AG08395 (cell line): ENCODE results near the gene FHIT.
"Not testable (repeated sequence)": the region's sequence is repeated elsewhere in the genome, so short reads cannot be mapped to it uniquely, and the experiment has no call there.

Experiments used
- DNase-seq: peaks from one replicate; pipeline ENCODE4 v3.0.0; 2012; ENCODE audit warnings: mixed read lengths, low spot score

The FHIT gene

GRCh38 chr3:60703956-60704736 lies 547.1 kb downstream of the FHIT start:
- DNase-seq: peak; percentile 13

DNA sequence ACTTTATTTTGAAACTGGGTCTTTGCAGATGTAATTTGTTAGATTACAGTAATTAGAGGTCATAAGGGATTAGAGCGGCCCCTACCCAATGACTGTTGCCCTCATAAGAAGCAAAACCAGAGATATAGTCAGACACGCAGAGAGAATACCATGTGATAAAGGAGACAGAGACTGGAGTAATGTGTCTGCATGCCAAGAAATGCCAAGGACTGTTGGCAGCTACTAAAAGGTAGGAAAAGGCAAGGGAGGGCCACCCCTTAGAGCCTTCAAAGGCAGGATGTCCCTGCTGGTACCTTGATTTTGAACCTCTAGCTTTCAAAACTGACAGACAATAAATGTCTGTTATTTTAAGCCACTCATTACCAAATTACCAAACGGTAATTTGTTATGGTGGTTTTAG lies 548.2 kb downstream of the FHIT start:
- DNase-seq: no peak

DNA sequence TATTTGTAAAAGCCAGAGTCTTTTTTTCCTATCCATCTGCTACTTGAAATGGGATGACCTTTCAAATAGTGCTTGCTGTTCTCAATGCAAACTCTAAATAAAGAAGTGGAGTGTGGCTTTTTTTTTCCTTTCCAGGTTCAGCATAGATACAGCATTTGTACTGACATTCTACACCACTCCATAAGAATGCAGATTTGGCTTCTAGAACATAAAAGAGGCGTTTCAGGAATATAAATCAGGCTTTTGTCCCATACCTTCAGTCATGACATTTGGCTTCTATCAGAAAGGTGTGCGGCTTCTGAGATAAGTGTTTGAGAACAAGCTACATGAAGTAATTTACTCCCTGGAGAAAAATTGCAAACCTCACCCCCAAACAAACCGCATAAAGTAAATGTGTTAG lies 553.1 kb downstream of the FHIT start:
- DNase-seq: no peak

DNA sequence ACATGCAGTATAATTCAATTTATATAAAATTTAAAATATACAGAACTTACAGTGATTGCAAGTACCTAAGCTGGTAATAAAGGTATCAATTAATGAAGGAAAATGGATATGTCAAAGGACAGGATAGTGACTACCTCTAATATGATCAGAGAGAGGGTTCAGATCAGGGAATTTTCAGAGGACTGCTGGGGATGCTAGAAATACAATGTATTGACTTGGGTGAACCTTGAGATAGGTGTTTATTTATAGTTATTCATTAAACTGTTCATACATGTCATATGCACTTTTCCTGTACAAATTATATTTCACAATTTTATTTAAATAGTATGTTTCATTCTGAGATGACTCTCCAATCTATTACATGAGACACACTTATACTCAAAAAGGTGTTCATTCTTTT lies 554.1 kb downstream of the FHIT start:
- no peak for DNase-seq

DNA sequence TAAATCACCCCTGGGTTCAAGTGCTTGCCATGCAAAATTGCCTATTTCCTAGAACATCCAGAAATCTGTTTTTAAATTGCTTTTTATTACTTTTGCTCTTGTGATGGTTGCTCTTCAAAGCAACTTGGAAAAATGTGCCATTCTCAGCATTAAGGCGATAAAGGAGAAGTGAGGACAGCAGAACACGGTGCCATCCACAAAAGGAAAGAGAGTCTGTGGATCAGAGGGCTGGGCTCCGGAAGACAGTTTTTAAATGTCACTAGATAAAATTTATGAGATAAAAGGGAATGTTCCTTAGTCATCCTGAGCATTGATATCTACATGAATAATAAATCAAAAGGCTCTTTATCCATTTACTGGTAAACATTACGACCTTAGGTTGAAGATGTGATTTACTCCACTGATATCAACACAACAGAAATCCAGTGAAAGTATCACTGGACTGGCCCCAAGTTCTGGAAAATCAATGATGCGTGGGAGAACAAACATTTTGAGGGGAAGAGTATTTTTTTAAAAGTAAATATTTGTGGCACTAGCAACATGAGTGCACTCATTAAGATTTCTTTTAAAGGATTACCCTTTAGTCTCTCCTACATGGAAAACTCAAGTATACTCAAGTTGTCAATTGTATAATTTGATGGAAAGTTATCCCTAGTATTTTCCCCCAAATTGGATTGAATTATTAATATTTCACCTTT lies 554.7 kb downstream of the FHIT start:
- DNase-seq: no peak

DNA sequence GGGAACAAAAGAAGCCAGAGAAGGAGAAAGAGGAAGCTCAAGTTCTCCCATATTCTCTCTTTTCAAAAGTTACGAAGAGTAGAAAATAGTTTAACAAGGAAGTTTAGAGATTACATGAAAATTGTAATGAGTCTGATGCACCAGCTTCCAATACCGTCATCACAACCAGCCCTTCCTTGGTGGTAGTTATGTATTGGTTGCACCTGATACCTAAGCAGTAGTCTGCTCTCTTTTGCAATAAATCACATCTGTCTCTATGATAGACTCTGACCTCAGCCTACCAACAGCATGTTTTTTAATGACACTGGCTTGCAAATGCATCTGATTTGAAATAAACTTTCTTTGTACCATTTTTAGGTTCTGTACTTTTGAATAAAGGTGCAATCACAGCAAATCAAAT lies 575.8 kb downstream of the FHIT start:
- DNase-seq: no peak

- DNase-seq: no peak
These were observed 576.4 kb downstream of the FHIT start for GRCh38 chr3:60674870-60675269.

DNA sequence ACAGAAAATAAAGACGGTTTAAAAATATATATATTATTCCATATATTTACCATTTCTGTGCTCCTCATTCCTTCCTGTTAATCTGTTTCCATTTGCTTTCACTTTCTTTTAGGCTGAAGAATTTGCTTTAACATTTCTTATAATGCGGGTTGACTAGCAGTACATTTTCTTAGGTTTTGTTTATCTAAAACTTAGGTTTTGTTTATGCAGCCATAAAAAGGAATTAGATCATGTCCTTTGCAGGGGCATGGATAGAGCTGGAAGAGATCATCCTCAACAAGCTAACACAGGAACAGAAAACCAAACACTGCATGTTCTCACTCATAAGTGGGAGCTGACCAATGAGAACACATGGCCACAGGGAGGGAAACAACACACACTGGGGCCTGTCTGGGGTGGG lies 578.1 kb downstream of the FHIT start:
- DNase-seq: no peak

DNA sequence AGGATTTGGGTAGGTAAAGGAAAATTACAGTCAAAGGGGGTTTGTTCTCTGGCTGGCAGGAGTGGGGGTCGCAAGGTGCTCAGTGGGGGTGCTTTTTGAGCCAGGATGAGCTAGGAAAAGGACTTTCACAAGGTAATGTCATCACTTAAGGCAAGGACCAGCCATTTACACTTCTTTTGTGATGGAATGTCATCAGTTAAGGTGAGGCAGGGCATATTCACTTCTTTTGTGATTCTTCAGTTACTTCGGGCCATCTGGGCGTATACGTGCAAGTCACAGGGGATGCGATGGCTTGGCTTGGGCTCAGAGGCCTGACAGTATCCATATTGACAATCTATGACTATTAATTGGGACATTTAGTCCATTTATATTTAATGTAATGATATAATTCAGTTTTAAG lies 578.9 kb downstream of the FHIT start:
- DNase-seq: not testable (repeated sequence)

GRCh38 chr3:60669636-60670035 lies 581.6 kb downstream of the FHIT start:
- DNase-seq: no peak

GRCh38 chr3:60660026-60660425 lies 591.2 kb downstream of the FHIT start:
- no peak for DNase-seq

GRCh38 chr3:60659098-60659497 lies 592.2 kb downstream of the FHIT start:
- no peak for DNase-seq

DNA sequence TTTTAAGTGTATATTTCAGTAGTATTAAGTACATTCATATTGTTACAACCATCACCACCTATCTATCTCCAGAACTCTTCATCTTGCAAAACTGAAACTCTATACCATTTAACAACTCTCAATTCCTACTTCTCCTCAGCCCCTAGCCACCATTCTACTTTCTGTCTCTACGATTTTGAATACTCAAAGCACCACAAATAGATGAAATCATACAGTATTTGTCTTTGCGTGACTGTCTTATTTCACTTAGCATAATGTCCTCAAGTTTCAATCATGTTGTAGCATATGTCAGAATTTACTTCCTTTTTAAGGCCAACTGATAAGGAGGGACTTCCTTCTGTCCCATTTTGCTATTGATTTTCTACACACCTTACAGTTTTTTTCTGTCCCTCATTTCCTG lies 593.3 kb downstream of the FHIT start:
- no peak for DNase-seq

DNA sequence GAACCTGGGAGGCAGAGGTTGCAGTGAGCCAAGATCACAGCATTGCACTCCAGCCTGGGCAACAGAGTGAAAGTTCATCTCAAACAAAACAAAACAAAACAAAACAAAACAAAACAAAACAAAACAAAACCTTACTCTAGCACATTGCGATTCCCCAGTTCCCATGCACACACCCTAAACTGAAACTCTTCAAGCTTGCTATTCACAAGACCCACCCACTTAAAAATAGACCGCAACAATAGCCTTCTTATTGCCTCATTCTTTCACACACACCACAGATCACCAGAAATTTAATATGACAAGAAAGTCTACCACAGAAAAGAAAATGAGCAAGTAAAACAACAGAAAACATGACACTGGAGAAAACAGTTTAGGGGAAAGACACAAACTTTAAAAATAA lies 598.4 kb downstream of the FHIT start:
- DNase-seq: no peak

- DNase-seq: no peak
These were observed 599.5 kb downstream of the FHIT start for GRCh38 chr3:60651799-60652198.

- DNase-seq: no peak
These were observed 601.1 kb downstream of the FHIT start for GRCh38 chr3:60650171-60650570.

GRCh38 chr3:60645801-60646200 lies 605.5 kb downstream of the FHIT start:
- no peak for DNase-seq

- no peak for DNase-seq
These were observed 607.4 kb downstream of the FHIT start for GRCh38 chr3:60643831-60644230.

- DNase-seq: no peak
These were observed 609.9 kb downstream of the FHIT start for GRCh38 chr3:60641354-60641753.

- DNase-seq: peak; percentile 5
These were observed 614.4 kb downstream of the FHIT start for GRCh38 chr3:60636846-60637245.

GRCh38 chr3:60633644-60634043 lies 617.6 kb downstream of the FHIT start:
- no peak for DNase-seq

DNA sequence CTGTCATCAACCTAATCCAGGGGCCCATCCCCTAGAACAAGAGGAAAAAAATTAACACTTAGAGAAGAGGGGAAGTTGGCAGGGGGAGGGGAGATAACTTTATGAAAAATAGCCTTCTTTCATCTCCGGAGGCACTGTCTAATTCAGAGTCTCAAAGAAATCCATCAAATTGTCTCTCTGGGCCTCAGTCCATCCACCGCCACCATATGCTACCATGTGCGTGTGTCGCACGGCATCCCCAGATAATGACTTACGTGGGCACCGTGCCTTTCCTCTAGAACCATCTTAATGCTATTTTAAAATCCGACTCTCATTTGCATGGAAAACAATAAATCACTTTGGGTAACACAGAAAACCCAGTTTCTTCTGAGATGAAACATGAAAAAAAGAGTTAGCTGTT lies 619.7 kb downstream of the FHIT start:
- no peak for DNase-seq

DNA sequence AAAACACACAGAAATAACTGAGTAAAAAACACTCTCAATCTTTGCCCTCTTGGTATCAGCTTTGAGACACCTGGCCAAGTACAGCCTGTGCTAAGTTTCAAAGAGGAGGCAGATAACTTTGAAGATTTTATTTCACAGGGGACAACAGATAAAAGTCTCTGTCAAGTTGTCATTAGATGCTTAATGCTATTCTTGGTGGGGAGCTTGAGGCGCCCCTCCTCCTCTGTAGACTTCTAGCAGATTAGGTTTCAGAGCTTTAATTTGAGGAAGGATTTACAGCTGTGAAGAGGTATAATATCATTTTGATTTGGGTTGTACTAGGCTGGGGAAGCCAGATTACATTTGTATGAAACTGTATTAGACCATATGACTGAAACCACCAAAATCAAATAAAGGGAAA lies 620.3 kb downstream of the FHIT start:
- no peak for DNase-seq

- DNase-seq: no peak
These were observed 621.4 kb downstream of the FHIT start for GRCh38 chr3:60629816-60630215.
